GM06990 (cell line): ENCODE data around the gene RTP5.

Experiments
- DNase-seq: peaks from one replicate; pipeline ENCODE4 v3.0.0-alpha.2; 2011; ENCODE audit not compliant: insufficient read length; ENCODE audit errors: extremely low read depth
- H3K27me3 ChIP-seq: replicated peaks from 2 replicates; pipeline ENCODE4 v1.6.0; 2011; ENCODE audit warnings: low read length; ENCODE audit not compliant: control insufficient read depth, insufficient read depth
- H3K36me3 ChIP-seq: 2 replicates; pipeline ENCODE4 v1.5.1; 2011; ENCODE audit warnings: low read length; ENCODE audit not compliant: control insufficient read depth, insufficient read depth
- H3K4me3 ChIP-seq: replicated peaks from 2 replicates; pipeline ENCODE4 v1.5.1; 2011; ENCODE audit warnings: low read depth, mild to moderate bottlenecking, control low read depth, low read length
- CTCF ChIP-seq: IDR thresholded peaks from 2 replicates; pipeline ENCODE4 v1.5.1; 2011; ENCODE audit warnings: low read length, control low read depth, mild to moderate bottlenecking, inconsistent platforms; ENCODE audit not compliant: insufficient read depth, poor library complexity, severe bottlenecking

The RTP5 gene

GRCh38 chr2:241865416-241865956, 4.0 kb upstream of the RTP5 start:
- Histone ChIP-seq H3K27me3 (peaks cover 5% of the 10 kb centered on the region), H3K4me3 (no peak overlapping the region), H3K36me3 (no peaks in the 10 kb centered on the region)
- TF ChIP-seq CTCF: no peak
- no peak for DNase-seq

- H3K36me3 ChIP-seq: no peaks in the 10 kb centered on the region
- peaks cover 5% of the 10 kb centered on the region for H3K27me3 ChIP-seq
- no peak for DNase-seq
- no peak for TF ChIP-seq CTCF
- no peak overlapping the region for H3K4me3 ChIP-seq
Observed at GRCh38 chr2:241865957-241866789, 3.4 kb upstream of the RTP5 start.

GRCh38 chr2:241866790-241867645, 2.5 kb upstream of the RTP5 start:
- Histone ChIP-seq H3K27me3 (peaks cover 5% of the 10 kb centered on the region), H3K4me3 (no peak overlapping the region), H3K36me3 (no peaks in the 10 kb centered on the region)
- no peak for TF ChIP-seq CTCF
- DNase-seq: no peak

- no peak for DNase-seq
- Histone ChIP-seq H3K36me3 (no peaks in the 10 kb centered on the region), H3K27me3 (peaks cover 5% of the 10 kb centered on the region), H3K4me3 (no peak overlapping the region)
- no peak for TF ChIP-seq CTCF
Observed at GRCh38 chr2:241867776-241868420, 1.6 kb upstream of the RTP5 start.

- no peak for TF ChIP-seq CTCF
- no peak for DNase-seq
- H3K36me3 ChIP-seq: no peaks in the 10 kb centered on the region
- no peak overlapping the region for H3K4me3 ChIP-seq
- peaks cover 5% of the 10 kb centered on the region for H3K27me3 ChIP-seq
Observed at GRCh38 chr2:241868661-241869081, 858 bp upstream of the RTP5 start.
